NT2/D1 (cell line): ENCODE results near the gene TRAPPC1.

Source experiments
- SUZ12 ChIP-seq: IDR thresholded peaks from 2 replicates; pipeline ENCODE4 v1.6.1; 2011; ENCODE audit not compliant: insufficient read length, insufficient read depth; ENCODE audit errors: extremely low read depth
- YY1 ChIP-seq: IDR thresholded peaks from 2 replicates; pipeline ENCODE4 v1.6.1; 2011; ENCODE audit not compliant: insufficient read length, insufficient read depth
- ZNF274 ChIP-seq: IDR thresholded peaks from 2 replicates; pipeline ENCODE4 v1.6.1; 2011; ENCODE audit warnings: mild to moderate bottlenecking, low read depth, low read length

DNA sequence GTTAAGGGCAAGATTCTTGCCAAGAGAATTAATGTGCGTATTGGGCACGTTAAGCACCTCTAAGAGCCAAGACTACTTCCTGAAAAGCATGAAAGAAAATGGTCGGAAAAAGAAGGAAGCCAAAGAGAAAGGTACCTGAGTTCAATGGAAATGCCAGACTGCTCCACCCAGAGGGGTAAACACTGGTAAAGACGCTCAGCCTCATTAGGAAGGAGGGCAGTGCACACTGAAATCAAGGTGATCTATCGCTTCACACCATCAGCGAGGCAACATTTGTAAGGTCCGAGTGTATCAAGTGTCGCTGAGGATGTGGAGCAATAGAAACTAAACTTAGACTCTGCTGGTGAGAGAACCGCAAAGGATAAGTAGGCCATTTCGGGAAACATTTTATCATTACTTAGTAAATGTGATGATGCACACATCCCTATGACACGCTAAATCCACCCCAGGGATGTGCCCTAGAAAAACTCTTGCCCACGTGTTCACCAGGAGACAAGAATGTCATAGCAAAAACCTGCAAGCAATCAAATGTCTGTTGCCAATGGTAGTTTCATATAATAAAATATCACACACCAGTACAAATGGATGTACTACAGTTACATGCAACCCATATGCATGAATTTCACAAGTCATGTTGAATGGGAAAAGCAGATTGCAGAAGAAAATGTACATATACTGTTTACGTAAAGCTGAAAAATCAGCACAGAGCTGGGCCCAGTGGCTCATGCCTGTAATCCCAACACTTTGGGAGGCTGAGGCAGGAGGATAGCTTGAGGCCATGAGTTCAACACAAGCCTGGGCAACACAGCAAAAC lies 23.9 kb upstream of the TRAPPC1 start:
- no peak for TF ChIP-seq SUZ12
- no peak for TF ChIP-seq ZNF274
- no peak for TF ChIP-seq YY1
